ENCODE data around the gene GPX8. TPM values are rescaled to one million over a fixed set of nuclear protein-coding genes. Genes with fewer than 3 reads are reported as not detected.

GPX8 gene
- total and polyA plus RNA-seq, 10 of the 15 experiments (the other 5 are each of a cell fraction or from before 2014, with no cell fraction given): 0.11 TPM; not detected in 9

GRCh38 chr5:55136521-55136920 is 23.4 kb upstream of the GPX8 start:
- Histone ChIP-seq H3K9ac (ENCODE audit: control insufficient read depth, insufficient read depth, low read length) (no peak overlapping the region), H3K36me3 (ENCODE audit: control insufficient read depth in 2 of 2, insufficient read depth in 2 of 2, low read length in 1 of 2) (no peaks in the 10 kb centered on the region)
- SMC1A ChIA-PET (ENCODE audit: uncharacterized antibody, unreplicated experiment): interaction anchor here (0.7 kb wide), 1 partner anchor 93 kb away, joined by 3 read pairs; no protein-coding TSS in a partner anchor

GRCh38 chr5:55140908-55141665 is 18.9 kb upstream of the GPX8 start:
- Histone ChIP-seq H3K4me2 (ENCODE audit: control insufficient read depth, insufficient read depth) (no peak overlapping the region), H2AFZ (ENCODE audit: control insufficient read depth, low read depth, low read length) (no peak overlapping the region), H3K4me3 (no peak overlapping the region), H3K79me2 (ENCODE audit: control insufficient read depth, insufficient read depth, low read length) (no peaks in the 10 kb centered on the region), H3K4me1 (ENCODE audit: control insufficient read depth, insufficient read depth, low read length) (no peaks in the 10 kb centered on the region), H4K20me1 (ENCODE audit: control insufficient read depth, insufficient read depth) (no peaks in the 10 kb centered on the region), H3K27me3 (replicated peaks in 1 of 2; ENCODE audit: control insufficient read depth in 2 of 2, insufficient read depth in 2 of 2, low read length in 1 of 2) (no peaks in the 10 kb centered on the region), H3K27ac (ENCODE audit: control insufficient read depth, insufficient read depth) (no peak overlapping the region), H3K9me3 (replicated peaks; ENCODE audit: control insufficient read depth, insufficient read depth, low read length) (no peaks in the 10 kb centered on the region), H3K36me3 (ENCODE audit: control insufficient read depth in 2 of 2, insufficient read depth in 2 of 2, low read length in 1 of 2) (no peaks in the 10 kb centered on the region), H3K9ac (ENCODE audit: control insufficient read depth, insufficient read depth, low read length) (no peak overlapping the region)
- FAIRE-seq (no peak), ATAC-seq (no peak), DNase-seq (ENCODE audit: low read depth, low spot score) (no peak)
- intact Hi-C loops (cut with micrococcal nuclease; ENCODE audit: unreplicated experiment): no loop called here
- no peak for TF ChIP-seq SRF (IDR thresholded peaks at IDR 0.05; ENCODE audit: low read depth in 2 of 2, low read length in 2 of 2)
- TF ChIP-seq MLLT1 (IDR thresholded peaks at IDR 0.05): no peak
- TF ChIP-seq MAX (IDR thresholded peaks at IDR 0.05; ENCODE audit: low read depth, low read length): no peak
- TF ChIP-seq LARP7 (IDR thresholded peaks at IDR 0.05): no peak
- in situ Hi-C loops (cut with MboI): loop anchor here (5.0 kb wide), 1 partner anchor 234 kb away; no protein-coding TSS in a partner anchor
- ChIA-PET CTCF (interaction anchor here (0.9 kb wide), 1 partner anchor 31 kb away, joined by 4 read pairs; no protein-coding TSS in a partner anchor), SMC1A (ENCODE audit: uncharacterized antibody, unreplicated experiment) (interaction anchor here (1.2 kb wide), 2 partner anchors 191 to 235 kb away, joined by 3 read pairs; no protein-coding TSS in a partner anchor), RAD21 (ENCODE audit: unreplicated experiment) (no interaction called here), POLR2A (no interaction called here)
- WGBS (ENCODE audit: insufficient coverage, insufficient replicate concordance, low lambda C conversion rate, missing lambda C conversion rate): 40% methylated on average over 9 of the region's 9 CpGs
- no TSS peak for BruUV-seq (replicated peaks)

More at GRCh38 chr5:55136521-55136920, 23.4 kb upstream of the GPX8 start:
- no peak overlapping the region for H2AFZ ChIP-seq (ENCODE audit: control insufficient read depth, low read depth, low read length)
- WGBS (ENCODE audit: insufficient coverage, insufficient replicate concordance, low lambda C conversion rate, missing lambda C conversion rate): 33% methylated on average over 3 of the region's 3 CpGs
- H3K4me2 ChIP-seq (ENCODE audit: control insufficient read depth, insufficient read depth): no peak overlapping the region
- no peaks in the 10 kb centered on the region; a peak in 1 of 4 replicates for H3K27me3 ChIP-seq (replicated peaks in 1 of 2; ENCODE audit: control insufficient read depth in 2 of 2, insufficient read depth in 2 of 2, low read length in 1 of 2)
- no peaks in the 10 kb centered on the region for H3K9me3 ChIP-seq (replicated peaks; ENCODE audit: control insufficient read depth, insufficient read depth, low read length)
- intact Hi-C loops (cut with micrococcal nuclease; ENCODE audit: unreplicated experiment) (no loop called here), in situ Hi-C loops (cut with MboI) (no loop called here)
- POLR2A ChIA-PET: no interaction called here
- DNase-seq (ENCODE audit: low read depth, low spot score) (no peak), FAIRE-seq (no peak), ATAC-seq (no peak)
- RAD21 ChIA-PET (ENCODE audit: unreplicated experiment): no interaction called here
- H3K79me2 ChIP-seq (ENCODE audit: control insufficient read depth, insufficient read depth, low read length): no peaks in the 10 kb centered on the region
- H3K4me1 ChIP-seq (ENCODE audit: control insufficient read depth, insufficient read depth, low read length): no peaks in the 10 kb centered on the region
- no peak for TF ChIP-seq SMC3 (IDR thresholded peaks at IDR 0.05; ENCODE audit: borderline replicate concordance, low read length)
- H4K20me1 ChIP-seq (ENCODE audit: control insufficient read depth, insufficient read depth): no peaks in the 10 kb centered on the region
- no TSS peak for BruUV-seq (replicated peaks)
- CTCF ChIA-PET: interaction anchor here (0.7 to 2.2 kb wide), 2 partner anchors 10 to 1068 kb away, joined by 3 to 7 read pairs; no protein-coding TSS in a partner anchor
- H3K4me3 ChIP-seq: no peak overlapping the region
- H3K27ac ChIP-seq (ENCODE audit: control insufficient read depth, insufficient read depth): no peak overlapping the region

Data from GM12878 (cell line).